Suprapubic skin (tissue), 4 donors: Measurements from ENCODE around the gene TMEM100. TPM values are rescaled to one million over a fixed set of nuclear protein-coding genes. Genes with fewer than 3 reads are reported as not detected.

ENCODE experiments used
- DNase-seq, 2 donors: peaks; one replicate each; pipeline ENCODE4 v3.0.0-alpha.2; 2019; ENCODE audit warnings: low spot score in 2 of 2
- H3K27ac ChIP-seq: fragments of 200-600 bp; sonication (generic); one replicate; pipeline ENCODE4 v1.5.1; 2019
- H3K27me3 ChIP-seq: fragments of 200-600 bp; sonication (generic); one replicate; pipeline ENCODE4 v1.5.1; 2019
- H3K36me3 ChIP-seq: fragments of 200-600 bp; sonication (generic); one replicate; pipeline ENCODE4 v1.5.1; 2019
- H3K4me1 ChIP-seq: fragments of 200-600 bp; sonication (generic); one replicate; pipeline ENCODE4 v1.5.1; 2019
- H3K4me3 ChIP-seq: fragments of 200-600 bp; sonication (generic); one replicate; pipeline ENCODE4 v1.5.1; 2019; ENCODE audit warnings: mild to moderate bottlenecking
- H3K9me3 ChIP-seq: fragments of 200-600 bp; sonication (generic); one replicate; pipeline ENCODE4 v1.5.1; 2019
- CTCF ChIP-seq, 2 donors: fragments of 200-600 bp in 1 of 2; fragments of 450-650 bp in 1 of 2; sonication (generic) in 1 of 2; IDR thresholded peaks; one replicate each; pipeline ENCODE4 v1.5.1; 2016 to 2019; ENCODE audit warnings: antibody characterized with exemption in 2 of 2, mild to moderate bottlenecking in 1 of 2, moderate library complexity in 1 of 2
- EP300 ChIP-seq: sonication (generic); formaldehyde crosslinking; IDR thresholded peaks from one replicate; pipeline ENCODE4 v1.6.1; 2017; ENCODE audit warnings: antibody characterized with exemption
- POLR2A ChIP-seq, 2 donors: fragments of 450-650 bp; IDR thresholded peaks; one replicate each; pipeline ENCODE4 v1.6.1; 2017; ENCODE audit warnings: antibody characterized with exemption in 2 of 2, mild to moderate bottlenecking in 2 of 2, moderate library complexity in 2 of 2
- POLR2AphosphoS5 ChIP-seq, 3 donors: sonication (generic); formaldehyde crosslinking; IDR thresholded peaks; one replicate each; pipeline ENCODE4 v1.6.1; 2017; ENCODE audit warnings: antibody characterized with exemption in 3 of 3
- WGBS: methylation state at CpG from one replicate; pipeline ENCODE4 v1.1.5; 2018; 5-methylcytosine and 5-hydroxymethylcytosine counted together
- total RNA-seq, 4 donors: library from RNA; depleted of rRNA; stranded (reverse); fragments of >200 nt; gene quantifications; one replicate each; pipeline ENCODE4 v1.1.0, GENCODE V29; 2016

The TMEM100 gene
- total RNA-seq, 4 donors from 2014 or later, result 1.7 to 2.9 (median 2.4) TPM

- TF ChIP-seq POLR2AphosphoS5 (IDR thresholded peaks at IDR 0.05) (no peak), EP300 (no peak), POLR2A (IDR thresholded peaks at IDR 0.05) (no peak), CTCF (IDR thresholded peaks at IDR 0.05) (no peak)
- peak overlapping the region; percentile 72 for H3K27ac ChIP-seq
- H3K4me3 ChIP-seq, result peak overlapping the region; percentile 36
These were observed 804 bp upstream of the TMEM100 start for GRCh38 chr17:55723488-55723848.

GRCh38 chr17:55722016-55722736 lies 488 bp downstream of the TMEM100 start:
- WGBS, result 38% methylated on average over 5 of the region's 5 CpGs
- H3K4me3 ChIP-seq, result peak overlapping the region; percentile 36
- DNase-seq, result no peak
- no peak for TF ChIP-seq POLR2AphosphoS5 (IDR thresholded peaks at IDR 0.05)
- TF ChIP-seq CTCF (IDR thresholded peaks at IDR 0.05), result no peak
- TF ChIP-seq POLR2A (IDR thresholded peaks at IDR 0.05), result no peak
- no peak for TF ChIP-seq EP300
- H3K36me3 ChIP-seq, result no peaks in the 10 kb centered on the region
- peaks cover 44% of the 10 kb centered on the region for H3K4me1 ChIP-seq
- H3K27me3 ChIP-seq, result no peaks in the 10 kb centered on the region
- H3K9me3 ChIP-seq, result no peaks in the 10 kb centered on the region
- H3K27ac ChIP-seq, result peak overlapping the region; percentile 72

More at GRCh38 chr17:55723488-55723848, 804 bp upstream of the TMEM100 start:
- Histone ChIP-seq H3K4me1 (peaks cover 46% of the 10 kb centered on the region), H3K36me3 (no peaks in the 10 kb centered on the region), H3K9me3 (no peaks in the 10 kb centered on the region), H3K27me3 (no peaks in the 10 kb centered on the region)
- no peak for DNase-seq

- DNase-seq, result no peak
- H3K27ac ChIP-seq, result no peak overlapping the region
- no peaks in the 10 kb centered on the region for H3K36me3 ChIP-seq
- no peaks in the 10 kb centered on the region for H3K27me3 ChIP-seq
- no peaks in the 10 kb centered on the region for H3K9me3 ChIP-seq
- 77% methylated on average over 6 of the region's 6 CpGs for WGBS
- peaks cover 34% of the 10 kb centered on the region for H3K4me1 ChIP-seq
- H3K4me3 ChIP-seq, result peak overlapping the region; percentile 36
- no peak for TF ChIP-seq CTCF (IDR thresholded peaks at IDR 0.05)
- no peak for TF ChIP-seq EP300
- TF ChIP-seq POLR2AphosphoS5 (IDR thresholded peaks at IDR 0.05), result no peak
- TF ChIP-seq POLR2A (IDR thresholded peaks at IDR 0.05), result no peak
These were observed 1.5 kb downstream of the TMEM100 start for GRCh38 chr17:55720919-55721836.

GRCh38 chr17:55717898-55718735 lies 4.5 kb downstream of the TMEM100 start:
- H3K4me1 ChIP-seq, result peaks cover 17% of the 10 kb centered on the region
- H3K36me3 ChIP-seq, result no peaks in the 10 kb centered on the region
- no peak overlapping the region for H3K27ac ChIP-seq
- no peak overlapping the region for H3K4me3 ChIP-seq
- DNase-seq, result peak; percentile 90 to 93
- no peaks in the 10 kb centered on the region for H3K9me3 ChIP-seq
- TF ChIP-seq POLR2AphosphoS5 (IDR thresholded peaks at IDR 0.05), result no peak
- TF ChIP-seq CTCF (IDR thresholded peaks at IDR 0.05), result peak; percentile 65 to 67
- TF ChIP-seq POLR2A (IDR thresholded peaks at IDR 0.05), result no peak
- 51% methylated on average over 11 of the region's 11 CpGs for WGBS
- no peaks in the 10 kb centered on the region for H3K27me3 ChIP-seq
